DLD1 (cell line): Measurements from ENCODE around the gene GNG13.
"Not testable (repeated sequence)": the region's sequence is repeated elsewhere in the genome, so short reads cannot be mapped to it uniquely, and the experiment has no call there.

Experiments
- in situ Hi-C: cut with HindIII; loops from 2 replicates; pipeline ENCODE4 v1.10.0; 2017; ENCODE audit warnings: low sequenced_read_pairs

GNG13 gene

GRCh38 chr16:781346-782010, 19.1 kb downstream of the GNG13 start:
- in situ Hi-C loops = no loop called here

- in situ Hi-C loops = no loop called here
These were observed 20.2 kb downstream of the GNG13 start for GRCh38 chr16:780296-780695.

GRCh38 chr16:779561-779960, 21.0 kb downstream of the GNG13 start:
- in situ Hi-C loops = no loop called here

- in situ Hi-C loops = no loop called here
These were observed 21.5 kb downstream of the GNG13 start for GRCh38 chr16:778909-779527.

- in situ Hi-C loops = no loop called here
These were observed 22.1 kb downstream of the GNG13 start for GRCh38 chr16:778447-778846.

GRCh38 chr16:777826-778225, 22.7 kb downstream of the GNG13 start:
- in situ Hi-C loops = no loop called here

- in situ Hi-C loops = no loop called here
These were observed 23.7 kb downstream of the GNG13 start for GRCh38 chr16:776824-777223.

- in situ Hi-C loops = not testable (repeated sequence)
These were observed 24.2 kb downstream of the GNG13 start for GRCh38 chr16:776298-776697.

GRCh38 chr16:775236-775796, 25.2 kb downstream of the GNG13 start:
- in situ Hi-C loops = no loop called here

GRCh38 chr16:774086-775001, 26.2 kb downstream of the GNG13 start:
- in situ Hi-C loops = no loop called here

GRCh38 chr16:772959-773358, 27.6 kb downstream of the GNG13 start:
- in situ Hi-C loops = no loop called here

GRCh38 chr16:770411-770810, 30.1 kb downstream of the GNG13 start:
- in situ Hi-C loops = no loop called here

- in situ Hi-C loops = no loop called here
These were observed 30.6 kb downstream of the GNG13 start for GRCh38 chr16:769934-770333.

- in situ Hi-C loops = no loop called here
These were observed 31.2 kb downstream of the GNG13 start for GRCh38 chr16:769184-769784.

GRCh38 chr16:768428-768827, 32.1 kb downstream of the GNG13 start:
- in situ Hi-C loops = no loop called here

- in situ Hi-C loops = no loop called here
These were observed 32.7 kb downstream of the GNG13 start for GRCh38 chr16:767743-768235.

GRCh38 chr16:766820-767640, 33.5 kb downstream of the GNG13 start:
- in situ Hi-C loops = no loop called here

GRCh38 chr16:766008-766819, 34.3 kb downstream of the GNG13 start:
- in situ Hi-C loops = no loop called here

- in situ Hi-C loops = no loop called here
These were observed 35.1 kb downstream of the GNG13 start for GRCh38 chr16:765488-765865.
